Body of pancreas (tissue), 4 donors: ENCODE results near the gene LDAH. TPM values are rescaled to one million over a fixed set of nuclear protein-coding genes. Genes with fewer than 3 reads are reported as not detected.

Source experiments
- ATAC-seq: fragments of 150-250 bp; one replicate; pipeline ENCODE4 v1.9.1; 2016
- DNase-seq, 4 donors: peaks; one replicate each; pipeline ENCODE4 v3.0.0-alpha.2; 2019
- H3K27ac ChIP-seq, 4 donors: fragments of 200-600 bp; sonication (generic); 1 replicate in 3 of 4; 2 replicates in 1 of 4; pipeline versions ENCODE4 v1.5.1 to v1.6.1; 2016 to 2019; ENCODE audit warnings: mild to moderate bottlenecking in 1 of 4, mixed read lengths in 1 of 4, moderate library complexity in 1 of 4
- H3K27me3 ChIP-seq, 2 donors: fragments of 200-600 bp; sonication (generic); one replicate each; pipeline ENCODE4 v1.6.0; 2016; ENCODE audit warnings: mild to moderate bottlenecking in 1 of 2
- H3K36me3 ChIP-seq, 2 donors: fragments of 200-600 bp; sonication (generic); replicated peaks in 1 of 2; 2 replicates each; pipeline ENCODE4 v1.5.1; 2016; ENCODE audit warnings: low read depth in 2 of 2; ENCODE audit not compliant: insufficient read depth in 1 of 2
- H3K4me1 ChIP-seq: fragments of 200-600 bp; sonication (generic); one replicate; pipeline ENCODE4 v1.6.0; 2016
- H3K4me3 ChIP-seq, 2 donors: fragments of 200-600 bp; sonication (generic); 1 replicate in 1 of 2; 2 replicates in 1 of 2; pipeline ENCODE4 v1.5.1; 2016 to 2019
- H3K9me3 ChIP-seq, 3 donors: fragments of 200-600 bp; sonication (generic); 1 replicate in 2 of 3; 2 replicates in 1 of 3; pipeline ENCODE4 v1.5.1; 2016
- CTCF ChIP-seq, 7 experiments: fragments of 450-650 bp in 4 of 7; fragments of 200-600 bp in 3 of 7; sonication (generic) in 3 of 7; IDR thresholded peaks; one replicate each; pipeline ENCODE4 v1.5.1; 2016 to 2019; ENCODE audit warnings: antibody characterized with exemption in 7 of 7
- POLR2A ChIP-seq, 3 donors: fragments of 450-650 bp; IDR thresholded peaks; one replicate each; pipeline ENCODE4 v1.6.1; 2016; ENCODE audit warnings: antibody characterized with exemption in 3 of 3, mild to moderate bottlenecking in 2 of 3
- WGBS, 2 donors: methylation state at CpG; one replicate each; pipeline ENCODE4 v1.1.5; 2017; 5-methylcytosine and 5-hydroxymethylcytosine counted together
- intact Hi-C: fragments of 100-400 bp; cut with DNase I; formaldehyde crosslinking; loops from one replicate; pipeline ENCODE4 v1.15.1; 2023
- total RNA-seq, 2 donors: library from RNA; depleted of rRNA; stranded (reverse); fragments of >200 nt; gene quantifications; one replicate each; pipeline ENCODE4 v1.1.0, GENCODE V29; 2016

Gene LDAH
- total RNA-seq, 2 donors from 2014 or later = 6.9 to 10.6 TPM

- DNase-seq (no peak), ATAC-seq (no peak)
- no peak overlapping the region for H3K27ac ChIP-seq
- peaks cover 3% of the 10 kb centered on the region for H3K4me1 ChIP-seq
- H3K27me3 ChIP-seq = no peaks in the 10 kb centered on the region
- 92 to 97% methylated on average over 3 of the region's 3 CpGs for WGBS, 2 donors
- no peak overlapping the region for H3K4me3 ChIP-seq
- H3K36me3 ChIP-seq = no peaks in the 10 kb centered on the region
- TF ChIP-seq CTCF (IDR thresholded peaks at IDR 0.05) = no peak
- TF ChIP-seq POLR2A (IDR thresholded peaks at IDR 0.05) = no peak
- intact Hi-C loops = no loop called here
- no peaks in the 10 kb centered on the region for H3K9me3 ChIP-seq
Observed at GRCh38 chr2:20752293-20752692, 70.6 kb downstream of the LDAH start.

- TF ChIP-seq POLR2A (IDR thresholded peaks at IDR 0.05) (no peak), CTCF (IDR thresholded peaks at IDR 0.05) (no peak)
- WGBS, 2 donors = 32 to 57% methylated on average over 1 of the region's 1 CpG
- ATAC-seq (no peak), DNase-seq (no peak)
- no peaks in the 10 kb centered on the region for H3K36me3 ChIP-seq
- no peaks in the 10 kb centered on the region for H3K27me3 ChIP-seq
- intact Hi-C loops = no loop called here
- H3K9me3 ChIP-seq = no peaks in the 10 kb centered on the region
- no peak overlapping the region for H3K4me3 ChIP-seq
- H3K4me1 ChIP-seq = peaks cover 14% of the 10 kb centered on the region
- peak overlapping the region in 2 of 4 donors; percentile 54 to 73 for H3K27ac ChIP-seq
Observed at GRCh38 chr2:20747317-20747716, 75.6 kb downstream of the LDAH start.

- no peaks in the 10 kb centered on the region for H3K36me3 ChIP-seq
- H3K9me3 ChIP-seq = no peaks in the 10 kb centered on the region
- H3K4me1 ChIP-seq = peaks cover 14% of the 10 kb centered on the region
- no peak overlapping the region for H3K4me3 ChIP-seq
- 16 to 46% methylated on average over 2 of the region's 2 CpGs for WGBS, 2 donors
- TF ChIP-seq CTCF (IDR thresholded peaks at IDR 0.05) (no peak), POLR2A (IDR thresholded peaks at IDR 0.05) (no peak)
- no peaks in the 10 kb centered on the region for H3K27me3 ChIP-seq
- DNase-seq = no peak
- peak; percentile 91 for ATAC-seq
- intact Hi-C loops = no loop called here
- peak overlapping the region in 3 of 4 donors; percentile 54 to 73 (median 59) for H3K27ac ChIP-seq
Observed at GRCh38 chr2:20745924-20746555, 76.9 kb downstream of the LDAH start.

GRCh38 chr2:20744366-20745335 is 78.2 kb downstream of the LDAH start:
- no peaks in the 10 kb centered on the region for H3K9me3 ChIP-seq
- no peaks in the 10 kb centered on the region for H3K27me3 ChIP-seq
- WGBS, 2 donors = 70 to 95% methylated on average over 2 of the region's 2 CpGs
- H3K4me1 ChIP-seq = peaks cover 14% of the 10 kb centered on the region
- no peaks in the 10 kb centered on the region for H3K36me3 ChIP-seq
- peak overlapping the region in 2 of 4 donors; percentile 18 to 73 for H3K27ac ChIP-seq
- no peak overlapping the region for H3K4me3 ChIP-seq
- intact Hi-C loops = no loop called here
- TF ChIP-seq POLR2A (IDR thresholded peaks at IDR 0.05) = no peak
- no peak for TF ChIP-seq CTCF (IDR thresholded peaks at IDR 0.05)
- no peak for DNase-seq
- no peak for ATAC-seq
